Stimulated activated CD8-positive, alpha-beta memory T cell treated with anti-CD3 and anti-CD28 coated beads, Interleukin-12 subunit alpha, Interleukin-12 subunit beta, amount 100 ng/mL, for 24 hours (primary cell): ENCODE data around the gene CEP68.
A peak's percentile ranks its signal among the peaks of the same experiment; 100 is the strongest.
"Not testable (repeated sequence)": the region's sequence is repeated elsewhere in the genome, so short reads cannot be mapped to it uniquely, and the experiment has no call there.

ENCODE experiments used
- DNase-seq: peaks from one replicate; pipeline ENCODE4 v3.0.0-alpha.2; 2020; ENCODE audit errors: extremely low read depth

The CEP68 gene

DNA sequence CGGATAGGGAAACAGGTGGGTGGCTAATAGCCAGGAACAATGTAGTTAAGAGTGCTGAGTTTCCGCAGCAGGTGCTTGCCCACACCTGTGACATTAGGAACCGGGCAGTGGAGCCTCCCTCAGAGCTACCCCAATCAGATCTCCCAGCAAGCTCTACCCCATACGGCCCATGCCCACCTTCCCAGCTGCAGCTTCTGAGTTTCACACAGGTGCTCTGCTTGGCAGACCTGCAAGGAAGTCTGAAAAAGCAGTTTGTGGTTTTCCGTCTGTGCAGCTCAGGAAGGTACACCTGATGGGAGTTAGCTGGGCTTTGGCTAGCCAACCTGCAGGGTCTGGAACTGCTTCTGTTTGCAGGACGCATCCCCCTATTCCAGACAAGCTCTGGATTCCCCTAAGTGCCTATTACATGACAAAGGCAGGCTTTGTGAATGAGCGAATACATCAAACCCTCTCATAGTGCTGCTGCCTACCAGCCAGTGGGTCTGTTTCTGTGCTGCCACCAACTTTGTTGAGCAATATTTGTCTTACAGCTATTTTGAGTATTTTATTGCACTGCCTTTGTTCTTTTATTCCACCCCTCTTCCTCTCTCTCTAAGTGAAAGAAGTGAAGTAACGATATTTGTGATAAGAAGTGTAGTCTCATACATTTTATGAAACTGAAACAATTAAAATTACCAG lies 24.7 kb upstream of the CEP68 start:
- DNase-seq = no peak

DNA sequence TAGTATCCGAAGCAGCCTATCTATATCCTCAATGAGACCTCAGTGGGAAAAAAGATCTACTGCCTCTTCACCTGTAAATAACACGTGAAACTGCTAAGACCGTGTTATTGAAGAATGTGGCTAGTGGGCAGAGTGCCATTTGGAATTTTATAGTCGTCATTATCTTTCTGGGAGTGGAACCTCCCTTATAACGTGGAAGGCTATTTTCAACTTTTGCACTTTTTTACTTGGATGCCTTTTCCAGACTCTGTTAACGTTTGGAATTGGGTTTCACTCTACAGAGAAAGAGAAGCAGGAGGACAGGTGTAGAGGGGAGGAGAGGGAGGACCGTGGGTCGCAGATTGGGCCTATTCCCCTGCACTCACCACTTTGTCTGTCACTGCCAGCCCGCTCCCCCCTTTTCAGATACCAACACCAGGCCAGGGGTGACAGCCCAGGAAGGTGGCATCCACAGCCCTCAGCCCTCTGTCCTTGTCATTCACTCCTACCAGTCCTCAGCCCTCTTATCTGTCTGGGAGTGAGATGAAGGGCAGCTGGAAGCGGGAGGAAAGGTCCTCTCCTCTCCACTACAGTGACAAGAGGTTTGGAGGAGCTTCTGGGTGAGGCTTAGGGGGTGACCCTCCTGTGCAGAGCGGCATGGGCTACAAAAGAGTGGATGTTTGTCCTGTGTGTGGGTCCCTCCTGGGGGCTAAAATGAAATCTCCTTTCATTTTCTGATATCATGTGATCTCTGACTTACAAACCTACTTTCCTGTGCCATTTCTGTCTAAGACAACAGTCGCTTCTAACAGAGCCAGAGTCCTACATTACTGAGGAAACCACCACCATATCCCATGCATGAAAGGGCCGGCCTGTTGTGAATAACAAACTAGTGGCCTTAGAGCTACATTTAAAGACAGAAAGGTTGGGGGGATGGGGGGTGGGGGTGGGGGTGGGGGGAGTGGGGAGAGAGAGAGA lies 23.9 kb upstream of the CEP68 start:
- no peak for DNase-seq

DNA sequence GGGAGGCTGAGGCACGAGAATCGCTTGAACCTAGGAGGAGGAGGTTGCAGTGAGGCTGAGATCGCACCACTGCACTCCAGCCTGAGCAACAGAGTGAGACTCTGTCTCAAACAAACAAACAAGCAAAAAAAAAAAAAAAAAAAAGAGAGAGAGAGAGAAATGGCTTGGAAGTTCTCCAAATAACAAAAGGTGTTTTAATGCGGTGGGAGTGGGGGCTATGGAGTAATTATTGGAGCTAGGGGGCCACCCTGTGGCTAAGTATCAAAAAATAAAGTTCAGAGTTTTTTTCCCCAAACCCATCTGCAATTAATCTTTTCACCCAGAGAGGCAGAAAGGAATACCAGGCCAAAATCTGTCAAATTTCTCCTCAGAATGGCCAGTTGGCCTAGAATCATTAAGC lies 23.0 kb upstream of the CEP68 start:
- no peak for DNase-seq

DNA sequence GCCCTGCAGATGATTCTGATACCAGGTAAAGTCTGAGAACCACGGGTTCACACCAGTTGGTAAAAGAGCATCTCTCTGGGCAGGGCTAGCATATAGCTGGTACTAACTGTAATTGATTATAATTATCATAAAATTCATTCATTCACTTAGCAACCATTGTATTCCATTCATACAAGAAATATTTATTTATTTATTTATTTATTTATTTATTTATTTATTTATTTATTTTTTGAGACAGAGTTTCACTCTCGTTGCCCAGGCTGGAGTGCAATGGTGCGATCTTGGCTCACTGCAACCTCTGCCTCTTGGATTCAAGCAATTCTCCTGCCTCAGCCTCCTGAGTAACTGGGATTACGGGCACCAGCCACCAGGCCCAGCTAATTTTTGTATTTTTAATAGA lies 22.5 kb upstream of the CEP68 start:
- DNase-seq = not testable (repeated sequence)

DNA sequence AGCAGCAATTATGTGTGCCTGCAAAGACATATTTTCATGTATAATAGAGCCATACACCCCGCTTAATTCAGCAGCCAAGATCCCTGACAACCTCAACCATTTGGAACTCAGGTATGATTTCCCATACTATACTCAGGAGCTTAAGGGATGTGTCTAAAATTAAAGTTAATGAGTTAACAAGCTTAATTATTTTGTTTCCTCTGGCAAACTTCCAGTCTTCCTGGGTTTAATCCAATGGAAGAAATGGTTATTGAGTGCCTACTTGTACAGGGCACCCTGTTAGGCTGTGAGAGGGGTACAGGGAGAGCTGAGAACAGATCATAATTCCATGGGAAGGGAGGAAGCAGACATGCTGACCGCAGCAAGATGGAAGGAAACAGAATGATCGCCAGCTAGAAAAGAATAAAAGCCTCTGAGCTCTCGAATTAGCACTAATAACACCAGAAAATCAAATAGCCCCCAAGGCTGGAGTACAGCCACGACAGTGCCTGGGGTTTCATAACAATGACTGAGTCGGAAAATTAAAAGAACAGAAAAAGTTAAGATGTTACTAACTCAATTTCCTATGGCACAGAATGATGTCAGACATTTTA lies 20.8 kb upstream of the CEP68 start:
- no peak for DNase-seq

DNA sequence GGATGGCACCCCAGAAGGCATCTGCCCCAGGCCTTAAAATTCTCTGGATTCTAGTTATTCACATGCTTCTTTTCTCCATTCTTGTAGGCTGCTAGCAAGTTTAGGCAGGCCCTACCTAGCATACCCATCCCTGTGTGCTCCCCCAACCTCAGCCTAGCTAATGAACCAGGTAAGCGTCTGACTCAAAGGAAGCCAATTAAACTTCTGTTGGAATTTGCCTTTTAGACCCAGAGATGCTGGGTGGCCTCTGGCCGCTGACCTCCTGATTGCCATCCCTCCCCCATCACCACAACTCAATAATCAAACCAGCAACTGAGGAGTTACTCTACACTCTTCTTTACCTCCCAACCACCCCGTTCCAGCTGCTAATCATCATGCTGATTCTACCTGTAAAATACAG lies 19.0 kb upstream of the CEP68 start:
- DNase-seq = no peak

DNA sequence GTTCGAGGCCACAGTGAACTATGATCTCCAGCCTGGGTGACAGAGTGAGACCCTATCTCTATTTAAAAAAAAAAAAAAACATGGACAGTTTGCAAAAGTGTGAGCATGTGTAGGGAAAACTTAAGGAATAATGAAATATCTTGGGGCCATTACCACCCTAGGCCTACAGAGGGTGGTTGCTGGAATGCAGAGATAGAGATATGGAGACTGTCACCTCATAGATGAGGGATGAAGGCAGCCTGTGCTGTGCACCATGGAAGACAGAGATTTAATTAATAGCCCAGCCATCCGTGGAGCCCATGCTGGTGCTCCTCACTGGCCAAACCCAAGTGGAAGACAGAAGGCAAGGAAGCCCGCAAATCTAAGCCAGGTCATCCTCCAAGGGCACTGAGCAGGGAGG lies 16.6 kb upstream of the CEP68 start:
- no peak for DNase-seq

DNA sequence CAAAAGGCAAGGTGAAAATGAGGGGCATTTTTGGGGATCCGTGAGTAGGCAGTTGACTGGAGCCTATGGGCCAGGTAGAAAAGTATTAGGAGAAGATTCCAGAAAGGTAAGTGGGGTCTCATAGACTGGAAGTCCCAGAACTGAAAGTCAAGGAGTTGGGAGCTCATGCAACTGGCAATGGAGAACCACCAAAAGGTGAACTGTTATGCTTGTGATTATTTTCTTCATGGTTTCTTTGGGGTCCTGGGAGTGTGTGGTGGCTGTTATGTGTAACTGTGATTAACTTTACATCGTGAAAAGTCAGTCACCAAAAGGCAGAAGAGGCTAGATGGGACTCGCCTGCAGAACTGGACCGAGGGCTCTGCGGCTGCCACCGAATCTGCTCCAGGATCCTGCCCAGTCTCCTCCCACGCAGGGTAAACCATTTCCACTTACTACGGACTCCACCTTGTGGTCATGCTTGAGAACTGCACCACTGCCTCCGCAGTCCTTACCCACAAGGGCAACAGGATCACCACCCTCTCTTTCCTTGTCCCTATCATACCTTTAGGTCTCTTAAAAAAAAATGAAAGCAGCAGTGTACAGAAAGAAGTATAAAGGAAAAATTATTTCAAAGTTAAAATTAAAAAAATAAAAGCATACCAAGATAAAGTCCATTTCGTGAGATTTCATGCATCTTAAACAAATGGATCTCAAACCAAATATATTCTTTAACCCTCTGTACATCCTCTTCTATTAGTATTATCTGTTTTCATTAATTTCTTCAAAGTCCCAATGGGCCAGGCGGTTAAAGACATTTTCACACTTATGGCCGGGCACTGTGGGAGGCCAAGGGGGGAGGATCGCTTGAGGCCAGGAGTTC lies 15.6 kb upstream of the CEP68 start:
- peak; percentile 34 for DNase-seq

DNA sequence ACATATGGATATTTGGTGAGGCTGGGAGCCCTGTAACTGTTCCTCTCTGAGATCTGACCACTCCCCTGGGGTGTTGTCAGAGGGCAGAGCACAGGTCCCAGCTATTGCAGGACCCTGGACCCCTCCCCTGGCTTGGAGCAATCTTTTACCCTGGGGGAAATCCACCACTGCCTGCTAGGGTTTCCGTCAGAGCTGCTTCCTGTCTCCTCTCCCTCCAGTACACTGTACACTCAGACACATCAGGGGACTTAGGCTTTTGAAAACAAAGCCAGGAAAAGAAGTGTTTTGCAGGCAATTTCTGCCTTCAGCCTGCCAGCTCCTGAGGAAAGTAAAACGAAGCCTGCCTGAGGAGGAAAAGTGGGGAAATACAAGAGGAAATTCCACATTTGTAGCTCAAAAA lies 13.2 kb upstream of the CEP68 start:
- DNase-seq = no peak

DNA sequence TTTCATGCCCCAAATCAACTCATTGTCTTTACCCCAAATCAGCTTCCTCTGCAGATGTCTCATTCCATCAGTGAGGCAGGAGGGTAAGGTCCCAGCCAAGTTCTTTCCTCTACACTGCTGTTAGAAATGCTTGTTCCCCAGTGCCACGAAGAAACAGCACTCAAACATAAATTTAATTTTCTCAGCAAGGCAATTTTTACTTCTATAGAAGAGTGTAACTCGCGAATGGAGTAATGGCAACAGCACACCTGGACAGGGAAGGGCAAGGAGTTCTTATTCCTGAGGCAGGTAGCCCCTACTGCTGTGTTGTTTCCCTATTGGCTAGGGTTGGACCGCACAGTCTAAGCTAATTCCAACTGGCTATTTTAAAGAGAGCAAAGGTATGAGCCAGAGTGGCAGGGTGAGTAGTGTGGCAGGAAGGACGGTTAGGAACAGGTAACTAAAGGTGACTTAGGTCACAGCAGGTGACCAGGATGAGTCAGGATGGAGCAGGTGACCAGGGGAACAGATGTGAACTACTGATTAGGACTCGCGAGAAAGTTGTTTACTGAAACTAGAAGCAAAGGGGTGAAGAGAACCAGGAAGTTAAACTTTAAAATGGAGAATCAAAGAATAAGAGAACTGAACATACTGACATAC lies 12.0 kb upstream of the CEP68 start:
- DNase-seq = no peak

DNA sequence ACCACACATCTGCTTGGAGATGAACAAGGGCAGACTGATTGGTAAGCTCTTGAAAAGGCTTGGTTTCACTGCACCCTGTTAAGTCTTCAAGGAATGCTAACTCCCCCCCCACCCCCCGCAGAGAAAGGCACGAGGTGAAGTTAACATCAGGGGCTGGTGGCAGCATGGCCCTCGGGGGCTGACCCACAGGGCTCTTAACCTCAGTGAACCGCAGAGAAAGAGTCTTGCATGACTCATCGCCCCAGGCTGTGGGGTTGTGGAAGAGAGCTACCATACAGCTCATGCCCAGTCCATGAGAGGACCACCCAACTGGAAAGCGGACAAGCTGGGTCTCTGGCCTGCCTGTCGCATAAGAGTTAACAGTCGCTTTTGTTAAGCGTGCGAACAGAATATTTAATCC lies 10.6 kb upstream of the CEP68 start:
- DNase-seq = no peak

DNA sequence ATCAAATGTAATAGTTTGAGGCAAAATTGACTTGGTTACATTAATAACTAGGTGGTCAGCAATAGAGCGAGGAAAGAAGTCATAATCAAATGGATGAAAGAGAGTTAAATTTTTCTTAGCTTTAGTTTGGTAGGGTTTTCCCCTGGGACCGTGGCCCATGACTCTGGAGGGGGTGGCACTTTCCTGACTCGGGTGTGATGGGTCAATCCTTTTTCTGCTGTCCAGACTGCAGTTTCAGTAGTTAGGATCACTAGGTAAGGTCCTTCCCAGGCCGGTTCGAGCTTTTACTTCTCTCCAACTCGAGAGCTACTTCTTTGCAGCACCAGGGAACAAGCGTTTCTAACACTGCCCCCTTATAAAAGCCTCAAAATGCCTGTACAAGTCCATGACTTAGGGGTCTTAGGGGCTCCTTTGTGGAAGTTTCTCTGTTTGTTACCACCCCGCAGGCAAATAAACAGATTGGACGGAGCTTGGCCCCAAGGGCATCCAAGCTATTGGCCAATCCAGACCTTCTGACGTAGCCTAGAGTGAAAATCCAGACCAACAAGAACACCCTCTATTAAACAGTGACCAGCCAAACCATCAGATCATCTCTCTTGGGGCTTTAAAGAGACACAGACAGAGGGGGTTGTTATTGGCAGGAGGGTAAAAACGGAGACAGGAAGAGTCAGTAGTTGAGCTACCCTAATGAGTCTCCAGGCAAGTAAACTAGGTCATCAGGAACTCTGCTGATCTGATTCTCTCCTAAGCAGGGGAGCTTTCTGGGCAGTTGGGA lies 9.4 kb upstream of the CEP68 start:
- DNase-seq = no peak

DNA sequence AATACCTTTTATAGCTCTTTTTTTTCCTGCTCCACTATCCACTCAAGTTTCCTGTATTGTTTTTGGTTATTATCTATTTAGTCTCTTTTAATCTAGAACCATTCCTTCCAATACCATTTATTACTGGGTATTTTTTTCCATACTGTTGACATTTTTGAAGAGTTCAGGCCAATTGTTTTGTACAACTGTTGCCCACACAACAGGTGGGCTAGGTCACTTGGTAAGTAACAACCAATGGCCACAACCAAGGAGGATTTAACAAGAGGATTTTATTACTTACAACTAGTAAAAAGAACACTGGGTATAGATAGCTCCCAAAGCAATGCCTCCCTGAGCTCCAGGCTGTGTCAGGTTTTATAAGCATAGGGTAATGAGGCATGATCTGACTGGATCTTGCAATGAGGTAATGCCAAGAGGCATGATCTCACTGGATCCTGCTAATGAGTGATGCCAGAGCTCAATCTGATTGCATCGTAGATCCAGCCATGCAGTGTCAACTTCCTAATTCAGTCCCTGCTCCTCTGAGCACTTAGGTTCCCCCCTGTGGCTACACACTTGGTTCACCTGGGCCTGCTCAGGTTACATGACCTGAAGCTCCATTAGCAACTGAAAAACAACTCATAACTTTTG lies 7.1 kb upstream of the CEP68 start:
- DNase-seq = no peak

DNA sequence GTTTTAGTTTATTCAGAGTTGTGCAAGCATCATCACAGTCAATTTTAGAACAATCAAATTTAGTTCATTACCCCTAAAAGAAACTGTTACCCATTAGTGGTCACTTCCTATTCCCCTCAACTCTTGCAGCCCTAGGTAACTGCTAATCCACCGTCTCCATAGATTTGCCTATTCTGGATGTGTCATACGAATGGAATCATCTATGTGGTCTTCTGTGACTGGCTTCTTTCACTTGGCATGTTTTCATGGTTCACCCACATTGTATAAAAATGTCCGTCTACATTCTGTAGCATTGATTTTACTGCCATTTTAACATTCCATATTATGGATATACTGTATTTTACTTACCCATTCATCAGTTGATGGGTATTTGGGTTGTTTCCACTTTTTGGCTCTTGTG lies 5.3 kb upstream of the CEP68 start:
- no peak for DNase-seq

DNA sequence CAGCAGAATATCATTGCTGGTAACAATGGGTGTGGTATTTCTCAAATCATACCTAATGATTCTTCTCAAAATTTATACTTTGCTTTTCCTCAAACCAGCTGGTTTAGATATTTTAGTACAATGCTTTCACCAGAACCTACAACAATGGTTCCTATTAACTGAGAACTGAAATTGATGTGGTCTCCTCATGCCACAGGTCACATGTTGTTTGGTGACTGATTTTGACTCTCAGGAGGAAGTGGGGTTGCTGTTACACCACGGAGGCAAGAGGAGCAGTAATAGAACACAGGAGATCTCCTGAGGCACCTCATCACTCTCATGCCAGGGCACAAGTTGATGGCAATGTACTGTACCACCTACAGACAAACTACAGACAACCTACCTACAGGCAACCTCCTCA lies 3.0 kb upstream of the CEP68 start:
- no peak for DNase-seq

DNA sequence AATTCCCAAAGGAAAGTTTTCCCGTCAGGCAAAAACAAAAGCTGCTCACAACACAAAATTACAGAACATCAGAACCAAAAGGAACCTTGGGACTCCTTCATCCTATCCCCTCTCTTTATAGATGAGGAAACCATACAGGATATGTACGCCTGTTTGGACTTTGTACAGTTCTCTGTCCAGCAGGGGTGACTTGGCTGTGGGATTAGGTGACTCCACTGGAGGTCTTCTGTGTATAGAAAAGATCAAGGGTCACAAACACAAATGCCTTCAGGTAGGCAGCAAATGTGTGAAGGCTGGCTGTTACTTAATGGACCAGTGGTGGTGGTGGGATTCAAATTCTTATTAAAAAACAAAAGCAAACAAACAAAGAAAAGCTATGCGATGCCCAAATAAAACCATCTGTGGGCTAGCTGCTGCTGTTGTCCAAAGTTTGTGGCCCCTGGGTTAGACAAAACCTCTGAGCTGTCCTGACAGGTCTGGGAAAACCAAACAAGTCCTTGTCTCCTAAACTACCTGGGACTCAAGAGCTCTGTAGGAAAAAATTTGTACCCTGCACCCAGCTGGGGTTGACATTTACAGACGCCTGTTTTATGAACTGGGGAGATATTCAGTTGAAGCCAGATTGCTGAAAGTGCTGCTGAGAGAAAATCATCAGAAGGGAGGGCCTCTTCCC lies 1.3 kb upstream of the CEP68 start:
- no peak for DNase-seq

DNA sequence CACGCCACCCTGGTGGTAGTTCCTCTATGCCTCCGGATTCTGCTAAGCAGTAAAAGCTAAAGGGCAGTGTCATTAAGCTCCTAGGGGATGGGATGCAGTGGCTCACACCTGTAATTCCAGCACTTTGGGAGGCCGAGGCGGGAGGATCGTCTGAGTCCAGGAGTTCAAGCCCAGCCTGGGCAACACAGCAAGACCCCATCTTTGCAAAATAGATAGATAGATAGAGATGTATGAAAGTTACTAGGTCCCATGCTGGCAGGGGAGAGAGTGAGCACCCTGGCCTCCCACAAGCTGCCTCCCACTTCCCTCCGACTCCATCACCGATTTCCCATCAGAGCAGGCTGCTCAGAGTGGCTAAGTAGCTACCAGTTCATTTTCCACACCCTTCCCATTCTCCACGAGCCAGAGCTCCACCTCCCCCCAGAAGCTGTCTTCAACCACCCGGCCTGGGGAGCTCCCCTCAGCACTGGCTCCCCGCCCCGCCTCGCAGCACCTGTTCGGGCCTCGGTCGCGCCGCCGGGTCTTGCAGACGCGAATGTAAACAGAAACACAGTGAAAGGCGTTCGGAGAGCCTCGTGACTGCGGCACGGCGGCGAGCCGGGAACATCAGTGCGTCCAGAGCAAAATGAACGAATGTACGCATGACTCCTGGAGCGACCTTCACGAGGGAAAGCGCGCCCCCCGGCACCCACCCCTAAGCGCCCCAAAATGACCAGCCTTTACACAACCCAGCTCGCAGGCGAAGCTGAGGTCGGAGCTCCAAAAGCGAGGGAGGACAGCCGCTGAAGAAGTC lies 598 bp upstream of the CEP68 start:
- DNase-seq = no peak

DNA sequence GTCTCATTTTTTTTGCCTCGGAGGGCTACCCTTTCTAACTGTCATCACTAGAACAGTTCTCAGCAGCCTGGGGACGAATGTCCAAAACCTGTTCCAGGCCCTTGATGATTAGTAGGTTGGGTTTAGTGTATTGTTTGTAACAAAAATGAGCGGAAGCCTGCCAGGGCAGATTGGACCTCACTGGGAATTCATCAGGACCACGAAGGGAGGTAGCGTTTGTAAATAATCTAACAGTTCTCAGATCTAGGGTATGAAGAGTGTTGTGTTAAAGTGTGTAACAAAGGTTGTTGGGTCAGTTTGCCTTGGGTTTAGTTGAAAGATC lies 799 bp downstream of the CEP68 start:
- DNase-seq = no peak
